ENCODE data around the gene AQP12B.
"Not testable (repeated sequence)": the region's sequence is repeated elsewhere in the genome, so short reads cannot be mapped to it uniquely, and the experiment has no call there.

DNA sequence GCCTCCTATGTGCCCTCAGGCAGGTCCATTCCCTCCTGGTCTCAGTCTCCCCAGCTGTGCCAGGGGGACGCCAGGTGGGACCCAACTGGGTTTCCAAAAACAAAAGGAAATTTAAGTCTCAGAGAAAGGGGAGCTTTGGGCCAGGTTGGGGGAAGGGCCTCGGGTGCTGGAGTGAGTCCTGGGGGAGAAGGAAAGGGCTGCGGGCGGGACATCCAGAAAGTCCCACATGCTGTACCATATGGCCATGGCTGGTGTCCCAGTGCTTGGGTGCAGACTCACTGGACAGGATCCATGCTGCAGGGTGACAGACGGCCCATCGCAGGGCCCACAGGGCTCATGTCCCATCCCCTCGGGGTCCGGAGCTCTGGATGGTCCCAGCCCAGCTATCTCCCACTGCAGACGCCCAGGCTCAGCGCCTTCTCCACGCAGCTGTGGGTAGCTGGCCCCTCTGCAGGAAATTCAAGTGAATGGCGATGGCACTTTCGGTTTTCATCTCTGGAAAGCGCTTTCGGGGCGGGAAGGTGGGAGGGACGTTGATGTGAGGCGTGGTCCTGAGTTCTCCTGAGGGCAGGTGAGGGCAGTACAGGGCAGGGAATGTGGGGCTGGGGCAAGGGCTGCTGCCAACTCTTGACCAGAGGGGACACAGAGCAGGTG, 7.9 kb upstream of the AQP12B start:
- TF ChIP-seq ZNF274 (IDR thresholded peaks at IDR 0.05; ENCODE audit: low read depth, low read length); SUZ12 (IDR thresholded peaks at IDR 0.05; ENCODE audit: extremely low read depth, insufficient read depth, insufficient read length): not testable (repeated sequence)
